Astrocyte (in vitro differentiated cells and primary cell): ENCODE measurements around the gene SERF2. TPM values are rescaled to one million over a fixed set of nuclear protein-coding genes. Genes with fewer than 3 reads are reported as not detected.

Source experiments
- DNase-seq: peaks from one replicate; pipeline ENCODE4 v3.0.0-alpha.2; 2010; ENCODE audit warnings: low read depth
- FAIRE-seq: peaks from 2 replicates; lab custom pipeline; 2011; peaks lifted over from hg19 to GRCh38; lab: Jason Lieb, UNC
- H2AFZ ChIP-seq: 2 replicates; pipeline ENCODE4 v1.6.0; 2012; ENCODE audit warnings: low read depth, low read length, inconsistent platforms
- H3K27ac ChIP-seq: 2 replicates; pipeline ENCODE4 v1.5.1; 2011; ENCODE audit warnings: low read depth, low read length, inconsistent platforms
- H3K27me3 ChIP-seq: 2 replicates; pipeline ENCODE4 v1.6.0; 2011; ENCODE audit warnings: low read length, inconsistent platforms; ENCODE audit not compliant: insufficient read depth
- H3K36me3 ChIP-seq: 2 replicates; pipeline ENCODE4 v1.5.1; 2011; ENCODE audit warnings: low read length, inconsistent platforms; ENCODE audit not compliant: insufficient read depth
- H3K4me1 ChIP-seq: 2 replicates; pipeline ENCODE4 v1.5.1; 2011; ENCODE audit warnings: low read length, inconsistent platforms; ENCODE audit not compliant: insufficient read depth
- H3K4me2 ChIP-seq: 2 replicates; pipeline ENCODE4 v1.6.0; 2012; ENCODE audit warnings: low read length, inconsistent platforms
- H3K4me3 ChIP-seq: 2 replicates; pipeline ENCODE4 v1.5.1; 2011; ENCODE audit warnings: low read depth, mild to moderate bottlenecking, low read length, inconsistent platforms; ENCODE audit not compliant: insufficient read depth
- H3K79me2 ChIP-seq: 2 replicates; pipeline ENCODE4 v1.6.0; 2012; ENCODE audit warnings: mild to moderate bottlenecking, low read length, inconsistent platforms; ENCODE audit not compliant: insufficient read depth
- H3K9ac ChIP-seq: 2 replicates; pipeline ENCODE4 v1.6.0; 2012; ENCODE audit warnings: mild to moderate bottlenecking, low read length, inconsistent platforms
- H3K9me3 ChIP-seq: 2 replicates; pipeline ENCODE4 v1.5.1; 2012; ENCODE audit warnings: low read depth, mild to moderate bottlenecking, low read length, inconsistent platforms; ENCODE audit not compliant: insufficient read depth
- H4K20me1 ChIP-seq: 2 replicates; pipeline ENCODE4 v1.6.0; 2012; ENCODE audit warnings: low read length, inconsistent platforms; ENCODE audit not compliant: insufficient read depth
- H3K27ac Mint-ChIP-seq: one replicate; pipeline ENCODE4 v1.8.0; 2021; ENCODE audit warnings: mild to moderate bottlenecking, mixed read lengths; ENCODE audit not compliant: unreplicated experiment
- H3K27me3 Mint-ChIP-seq: one replicate; pipeline ENCODE4 v1.8.0; 2021; ENCODE audit warnings: low read depth, mixed read lengths; ENCODE audit not compliant: unreplicated experiment
- H3K36me3 Mint-ChIP-seq: one replicate; pipeline ENCODE4 v1.8.0; 2021; ENCODE audit warnings: low read depth, mixed read lengths; ENCODE audit not compliant: unreplicated experiment
- H3K4me1 Mint-ChIP-seq: one replicate; pipeline ENCODE4 v1.8.0; 2021; ENCODE audit warnings: low read depth, mixed read lengths; ENCODE audit not compliant: unreplicated experiment
- H3K4me3 Mint-ChIP-seq: one replicate; pipeline ENCODE4 v1.8.0; 2021; ENCODE audit warnings: mild to moderate bottlenecking, moderate library complexity, mixed read lengths; ENCODE audit not compliant: unreplicated experiment
- H3K9me3 Mint-ChIP-seq: one replicate; pipeline ENCODE4 v1.8.0; 2021; ENCODE audit warnings: mild to moderate bottlenecking, mixed read lengths; ENCODE audit not compliant: unreplicated experiment
- CTCF ChIP-seq: IDR thresholded peaks from 2 replicates; pipeline ENCODE4 v1.5.1; 2011; ENCODE audit warnings: low read depth, mild to moderate bottlenecking, inconsistent platforms, low read length, moderate library complexity; ENCODE audit not compliant: insufficient read depth
- EZH2 ChIP-seq: IDR thresholded peaks from 2 replicates; pipeline ENCODE4 v1.6.1; 2012; ENCODE audit warnings: mild to moderate bottlenecking, low read length, inconsistent platforms; ENCODE audit not compliant: insufficient read depth
- total RNA-seq: library from RNA; stranded (reverse); gene quantifications from 2 replicates; pipeline ENCODE4 v1.2.1, GENCODE V29; 2021

The SERF2 gene
- total RNA-seq, 1 donor from 2014 or later, result 933 TPM

- Histone ChIP-seq H3K4me3 (no peak overlapping the region), H3K27me3 (no peaks in the 10 kb centered on the region), H3K79me2 (no peaks in the 10 kb centered on the region), H3K27ac (no peak overlapping the region), H2AFZ (no peak overlapping the region), H3K4me2 (peak overlapping the region; percentile 93), H3K36me3 (peaks cover 31% of the 10 kb centered on the region), H4K20me1 (peaks cover 29% of the 10 kb centered on the region), H3K9ac (no peak overlapping the region), H3K9me3 (no peaks in the 10 kb centered on the region), H3K4me1 (peaks cover 8% of the 10 kb centered on the region)
- H3K9me3 Mint-ChIP-seq, result no peaks in the 10 kb centered on the region
- H3K27ac Mint-ChIP-seq, result peak overlapping the region; percentile 64
- peaks cover 8% of the 10 kb centered on the region for H3K36me3 Mint-ChIP-seq
- peak overlapping the region; percentile 82 for H3K4me3 Mint-ChIP-seq
- DNase-seq (peak; percentile 34), FAIRE-seq (no peak)
- H3K4me1 Mint-ChIP-seq, result no peaks in the 10 kb centered on the region
- no peak for TF ChIP-seq EZH2
- peak; percentile 29 for TF ChIP-seq CTCF
- no peaks in the 10 kb centered on the region for H3K27me3 Mint-ChIP-seq
Observed at GRCh38 chr15:43775411-43775965, 16.6 kb upstream of the SERF2 start.

DNA sequence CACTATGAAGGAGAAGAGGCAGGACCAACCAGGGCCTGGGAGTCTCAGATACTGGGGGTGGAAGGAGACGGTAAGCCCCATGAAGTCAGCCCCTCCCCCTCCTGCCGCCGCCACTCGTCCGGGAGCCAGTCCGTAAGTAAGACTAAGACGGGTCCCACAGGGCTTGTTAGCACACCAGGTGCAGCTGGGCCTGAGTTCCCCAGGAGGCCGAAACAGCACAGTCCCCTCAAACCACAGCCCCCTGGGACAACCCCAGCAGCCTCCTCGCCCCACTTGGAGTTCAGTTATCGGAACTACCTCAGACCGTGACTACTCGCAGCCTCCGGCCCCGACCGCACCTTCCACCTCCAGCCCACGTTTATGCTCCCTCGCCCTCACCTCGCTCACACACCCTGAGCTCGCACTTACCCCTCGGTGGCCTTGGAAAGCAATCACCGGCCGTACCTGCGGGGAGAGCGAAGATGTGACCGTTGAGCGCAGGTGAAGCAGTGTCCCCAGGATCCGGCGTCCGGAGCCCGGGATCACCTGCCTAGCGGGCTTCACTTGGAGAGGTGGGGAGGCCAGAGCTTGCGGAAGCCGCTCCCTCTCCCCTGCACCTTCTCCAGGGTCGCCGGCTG, 15.9 kb upstream of the SERF2 start:
- Histone ChIP-seq H3K36me3 (peaks cover 25% of the 10 kb centered on the region), H4K20me1 (peaks cover 24% of the 10 kb centered on the region), H3K9me3 (no peaks in the 10 kb centered on the region), H3K27ac (no peak overlapping the region), H3K4me1 (peaks cover 8% of the 10 kb centered on the region), H3K9ac (peak overlapping the region; percentile 75), H3K79me2 (no peaks in the 10 kb centered on the region), H2AFZ (peak overlapping the region; percentile 30), H3K4me2 (peak overlapping the region; percentile 93), H3K27me3 (no peaks in the 10 kb centered on the region), H3K4me3 (peak overlapping the region; percentile 81)
- H3K27me3 Mint-ChIP-seq, result no peaks in the 10 kb centered on the region
- FAIRE-seq (no peak), DNase-seq (no peak)
- no peak for TF ChIP-seq CTCF
- TF ChIP-seq EZH2, result no peak
- H3K4me3 Mint-ChIP-seq, result peak overlapping the region; percentile 82
- H3K27ac Mint-ChIP-seq, result peak overlapping the region; percentile 53
- no peaks in the 10 kb centered on the region for H3K4me1 Mint-ChIP-seq
- H3K36me3 Mint-ChIP-seq, result peaks cover 5% of the 10 kb centered on the region
- peaks cover 3% of the 10 kb centered on the region for H3K9me3 Mint-ChIP-seq
